Measurements from ENCODE around the gene MCF2L2.

DNA sequence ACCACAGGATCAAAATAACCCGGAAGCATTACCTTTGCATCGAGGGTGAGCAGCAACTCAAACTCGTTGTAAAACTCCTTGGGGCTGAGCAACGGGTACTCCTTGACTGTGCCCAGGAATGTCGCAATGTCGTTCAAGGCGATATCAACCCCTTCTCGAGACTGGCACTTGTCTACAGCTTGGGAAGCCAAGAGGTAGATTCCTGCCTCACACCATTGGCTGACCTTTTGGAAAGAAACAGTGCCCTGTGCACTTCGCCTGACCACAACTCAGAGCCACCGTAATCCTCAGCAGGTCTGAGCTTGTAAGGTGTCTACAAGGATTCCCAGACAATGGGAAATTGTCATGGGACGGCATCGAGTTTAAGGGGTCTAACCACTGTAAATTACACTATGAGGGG is 131.5 kb downstream of the MCF2L2 start:
- TF ChIP-seq, protein P1, sequence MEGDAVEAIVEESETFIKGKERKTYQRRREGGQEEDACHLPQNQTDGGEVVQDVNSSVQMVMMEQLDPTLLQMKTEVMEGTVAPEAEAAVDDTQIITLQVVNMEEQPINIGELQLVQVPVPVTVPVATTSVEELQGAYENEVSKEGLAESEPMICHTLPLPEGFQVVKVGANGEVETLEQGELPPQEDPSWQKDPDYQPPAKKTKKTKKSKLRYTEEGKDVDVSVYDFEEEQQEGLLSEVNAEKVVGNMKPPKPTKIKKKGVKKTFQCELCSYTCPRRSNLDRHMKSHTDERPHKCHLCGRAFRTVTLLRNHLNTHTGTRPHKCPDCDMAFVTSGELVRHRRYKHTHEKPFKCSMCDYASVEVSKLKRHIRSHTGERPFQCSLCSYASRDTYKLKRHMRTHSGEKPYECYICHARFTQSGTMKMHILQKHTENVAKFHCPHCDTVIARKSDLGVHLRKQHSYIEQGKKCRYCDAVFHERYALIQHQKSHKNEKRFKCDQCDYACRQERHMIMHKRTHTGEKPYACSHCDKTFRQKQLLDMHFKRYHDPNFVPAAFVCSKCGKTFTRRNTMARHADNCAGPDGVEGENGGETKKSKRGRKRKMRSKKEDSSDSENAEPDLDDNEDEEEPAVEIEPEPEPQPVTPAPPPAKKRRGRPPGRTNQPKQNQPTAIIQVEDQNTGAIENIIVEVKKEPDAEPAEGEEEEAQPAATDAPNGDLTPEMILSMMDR (IDR thresholded peaks at IDR 0.05), result no peak
- TF ChIP-seq EP300 (IDR thresholded peaks at IDR 0.05), result no peak
- TF ChIP-seq POLR2A (IDR thresholded peaks at IDR 0.05), result no peak
